K562 (cell line): ENCODE results near the gene NREP. TPM values are rescaled to one million over a fixed set of nuclear protein-coding genes. Genes with fewer than 3 reads are reported as not detected.
A peak's percentile ranks its signal among the peaks of the same experiment; 100 is the strongest.

ENCODE experiments used
- ATAC-seq: fragments of 200-7000 bp; cut with Tn5 transposase; 3 replicates; pipeline ENCODE4 v1.9.1; 2020; ENCODE audit warnings: moderate library complexity
- Bru-seq: library from RNA; stranded (reverse); fragments of 400-500 nt; gene quantifications from one replicate; lab custom pipeline; 2021; lab: Mats Ljungman, UMichigan
- BruChase-seq, 2 experiments: library from RNA; stranded (reverse); fragments of 400-500 nt; gene quantifications; one replicate each; lab custom pipeline; 2021; lab: Mats Ljungman, UMichigan
- BruUV-seq: library from RNA; stranded (reverse); fragments of 400-500 nt; replicated peaks from 2 replicates; lab custom pipeline; 2021; lab: Mats Ljungman, UMichigan
- CTCF ChIA-PET: fragments of 300-600 bp; formaldehyde crosslinking; extraction: SDS; loops from one replicate; lab custom pipeline; 2021; ENCODE audit warnings: low intra/inter-chr PET ratio; lab: Yijun Ruan, JAX
- POLR2A ChIA-PET: fragments of 300-600, 350-650 bp; sonication (Branson Sonifier 250); formaldehyde crosslinking; extraction: SDS; loops from one replicate; lab custom pipeline; 2021; ENCODE audit warnings: antibody characterized with exemption, inconsistent platforms; lab: Yijun Ruan, JAX
- DNase-seq, 4 experiments: peaks; one replicate each; pipeline versions ENCODE4 v3.0.0 to v3.0.0-alpha.2; 2011 to 2018; ENCODE audit warnings: low spot score in 3 of 4, mixed read lengths in 3 of 4; ENCODE audit errors: extremely low read depth in 1 of 4
- FAIRE-seq: peaks from 2 replicates; lab custom pipeline; 2011; peaks lifted over from hg19 to GRCh38; lab: Jason Lieb, UNC
- H2AFZ ChIP-seq: 2 replicates; pipeline ENCODE4 v1.6.0; 2011; ENCODE audit warnings: low read depth, low read length, control low read depth, inconsistent platforms
- H3K27ac ChIP-seq: fragments of 200-600 bp; 3 replicates; pipeline ENCODE4 v1.8.0; 2011; ENCODE audit warnings: low read depth, mild to moderate bottlenecking, control low read depth, inconsistent platforms, low read length, moderate library complexity, mixed read lengths; ENCODE audit errors: extremely low read depth
- H3K27me3 ChIP-seq, 2 experiments: fragments of 300-600 bp in 1 of 2; 2 replicates in 1 of 2; 3 replicates in 1 of 2; pipeline versions ENCODE4 v1.6.0 to v1.8.0; 2011; ENCODE audit warnings: inconsistent platforms in 2 of 2, low read length in 2 of 2, mild to moderate bottlenecking in 1 of 2, mixed read lengths in 1 of 2, moderate library complexity in 1 of 2; ENCODE audit not compliant: control insufficient read depth in 2 of 2, insufficient read depth in 2 of 2
- H3K36me3 ChIP-seq: fragments of 300-600 bp; 3 replicates; pipeline ENCODE4 v1.8.0; 2011; ENCODE audit warnings: mild to moderate bottlenecking, low read length, inconsistent platforms; ENCODE audit not compliant: control insufficient read depth, insufficient read depth
- H3K4me1 ChIP-seq, 2 experiments: fragments of 200-600 bp in 1 of 2; replicated peaks in 1 of 2; 2 replicates in 1 of 2; 3 replicates in 1 of 2; pipeline versions ENCODE4 v1.5.1 to v1.8.0; 2011; ENCODE audit warnings: inconsistent platforms in 2 of 2, low read length in 2 of 2, mild to moderate bottlenecking in 1 of 2, mixed read lengths in 1 of 2, moderate library complexity in 1 of 2; ENCODE audit not compliant: control insufficient read depth in 2 of 2, insufficient read depth in 2 of 2
- H3K4me2 ChIP-seq: 2 replicates; pipeline ENCODE4 v1.6.1; 2011; ENCODE audit warnings: low read length, control low read depth, inconsistent platforms, mixed read lengths; ENCODE audit not compliant: insufficient read depth
- H3K4me3 ChIP-seq: fragments of 200-600 bp; sonication (generic), shearing (Covaris generic); 2 replicates; pipeline ENCODE4 v1.5.1; 2016; ENCODE audit warnings: control low read depth, inconsistent platforms
- H3K79me2 ChIP-seq: fragments of 200-600 bp; 3 replicates; pipeline ENCODE4 v1.8.0; 2011; ENCODE audit warnings: low read length, inconsistent platforms; ENCODE audit not compliant: control insufficient read depth, insufficient read depth
- H3K9ac ChIP-seq, 2 experiments: 2 replicates each; pipeline versions ENCODE4 v1.6.0 to v1.6.1; 2011; ENCODE audit warnings: low read depth in 2 of 2, low read length in 2 of 2, control low read depth in 1 of 2, inconsistent platforms in 1 of 2, mild to moderate bottlenecking in 1 of 2, mixed read lengths in 1 of 2; ENCODE audit not compliant: insufficient read depth in 1 of 2
- H3K9me1 ChIP-seq: one replicate; pipeline ENCODE4 v1.6.0; 2011; ENCODE audit warnings: inconsistent platforms, mild to moderate bottlenecking, low read length, moderate library complexity; ENCODE audit not compliant: control insufficient read depth, insufficient read depth
- H3K9me3 ChIP-seq: replicated peaks from 2 replicates; pipeline ENCODE4 v1.5.1; 2011; ENCODE audit warnings: low read depth, low read length, inconsistent platforms; ENCODE audit not compliant: control insufficient read depth, insufficient read depth
- H4K20me1 ChIP-seq: replicated peaks from 2 replicates; pipeline ENCODE4 v1.6.1; 2011; ENCODE audit warnings: low read length, inconsistent platforms, mixed read lengths; ENCODE audit not compliant: control insufficient read depth, insufficient read depth
- CCNT2 ChIP-seq: IDR thresholded peaks from 2 replicates; pipeline ENCODE4 v1.6.1; 2011; ENCODE audit warnings: borderline replicate concordance, low read depth, mild to moderate bottlenecking, moderate library complexity, mixed read lengths, low read length; ENCODE audit not compliant: insufficient read length; ENCODE audit errors: extremely low read depth
- HNRNPK ChIP-seq: fragments of 200-400 bp; formaldehyde crosslinking; IDR thresholded peaks from one replicate; pipeline ENCODE4 v1.6.1; 2018; ENCODE audit warnings: mild to moderate bottlenecking, low read depth, low read length; ENCODE audit not compliant: poor library complexity, severe bottlenecking
- NR3C1 ChIP-seq: sonication (generic); formaldehyde crosslinking; IDR thresholded peaks from 2 replicates; pipeline ENCODE4 v1.8.1; 2022; ENCODE audit warnings: missing genetic modification reagents
- STAT5A ChIP-seq: IDR thresholded peaks from 2 replicates; pipeline ENCODE4 v1.6.1; 2012; ENCODE audit warnings: low read length, inconsistent platforms, borderline replicate concordance
- WGBS: fragments of 100-300 bp; shearing (Covaris generic); methylation state at CpG from one replicate; pipeline ENCODE4 v1.1.6; 2016; ENCODE audit warnings: low coverage, mixed read lengths; ENCODE audit not compliant: insufficient coverage; ENCODE audit errors: missing lambda C conversion rate; 5-methylcytosine and 5-hydroxymethylcytosine counted together
- in situ Hi-C: fragments of 300-500 bp; cut with MboI; formaldehyde crosslinking; loops from 4 replicates; pipeline ENCODE4 v1.15.0; 2018; ENCODE audit warnings: inconsistent platforms, mixed read lengths
- intact Hi-C: fragments of 100-400 bp; cut with micrococcal nuclease; formaldehyde crosslinking; loops from 2 replicates; pipeline ENCODE4 v1.14.2; 2022
- long read RNA-seq, 3 experiments: library from polyadenylated mRNA in 2 of 3; library from RNA in 1 of 3; unstranded in 2 of 3; stranded (forward) in 1 of 3; transcript quantifications; one replicate each; pipeline ENCODE4 v2.0.0, GENCODE V29; 2019 to 2022
- polyA minus RNA-seq, 3 experiments: library from RNA; depleted of rRNA, polyadenylated mRNA; stranded (reverse); fragments of >200 nt; gene quantifications; 2 replicates each; pipeline ENCODE4 v1.2.3, GENCODE V29; 2011
- polyA plus RNA-seq, 8 experiments: library from polyadenylated mRNA; depleted of rRNA in 4 of 8; stranded (reverse) in 5 of 8; unstranded in 3 of 8; fragments of >200 nt; fragmentation: Nextera tagmentation in 2 of 8; fragmentation: Illumina TruSeq in 1 of 8; extraction: Ambion mirVana in 2 of 8; extraction: Trizol in 1 of 8; gene quantifications; 2 replicates each; pipeline versions ENCODE4 v1.2.1 to v1.2.3, GENCODE V29; 2011 to 2014; ENCODE audit warnings: inconsistent platforms in 1 of 8, missing spikeins in 1 of 8
- total RNA-seq, 7 experiments: library from RNA; depleted of rRNA in 6 of 7; stranded (reverse); fragments of >200 nt in 6 of 7; fragmentation: Illumina TruSeq in 2 of 7; extraction: Trizol in 2 of 7; gene quantifications; 2 replicates each; pipeline versions ENCODE4 v1.2.1 to v1.2.3, GENCODE V29; 2011 to 2021; ENCODE audit warnings: low replicate concordance in 1 of 7

NREP gene, protein sequence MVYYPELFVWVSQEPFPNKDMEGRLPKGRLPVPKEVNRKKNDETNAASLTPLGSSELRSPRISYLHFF
- not detected in 2 replicates for total RNA-seq (2011; cell fraction: chromatin; rRNA removed; ENCODE audit: low replicate concordance)
- not detected in 2 replicates for total RNA-seq (2011; cell fraction: nucleolus; rRNA removed)
- not detected in 2 replicates for total RNA-seq (2011; cell fraction: nucleoplasm; rRNA removed)
- total RNA-seq (2014; rRNA removed) (0.50 TPM in 1 of 2 replicates, not detected in the other), total RNA-seq (2014; rRNA removed; fragmentation: Illumina TruSeq; extraction: Trizol) (0.11 and 0.26 TPM in 2 replicates), total RNA-seq (2015; rRNA removed; fragmentation: Illumina TruSeq; extraction: Trizol) (0.08 and 0.18 TPM in 2 replicates), total RNA-seq (2021) (0.29 and 0.42 TPM in 2 replicates), polyA plus RNA-seq (2011; rRNA removed) (0.12 and 0.33 TPM in 2 replicates), polyA plus RNA-seq (2014; fragmentation: Illumina TruSeq; extraction: Trizol) (0.15 and 0.30 TPM in 2 replicates), polyA plus RNA-seq (2014; fragmentation: Nextera tagmentation; extraction: Ambion mirVana) (under 1 TPM in 1 of 2 experiments, not detected in 1; 0.08 TPM), polyA plus RNA-seq (2014; rRNA removed) (0.58 TPM in 1 of 2 replicates, not detected in the other), polyA minus RNA-seq (2011; rRNA and poly(A)+ RNA removed) (0.18 TPM in 1 of 2 replicates, not detected in the other), Bru-seq, nascent RNA (percentile 8 among the genes with signal in this experiment), BruChase-seq, experiment 1, labeled RNA remaining after a 2-hour chase (percentile 6 among the genes with signal in this experiment), BruChase-seq, experiment 2, labeled RNA remaining after a 6-hour chase (percentile 4 among the genes with signal in this experiment)
- 0.06 and 0.18 TPM in 2 replicates for polyA plus RNA-seq (2011; cell fraction: cytosol; rRNA removed)
- 0.06 and 0.18 TPM in 2 replicates for polyA plus RNA-seq (2011; cell fraction: nucleus; rRNA removed)
- polyA plus RNA-seq (2012) = 0.12 and 0.16 TPM in 2 replicates
- not detected in 2 replicates for polyA minus RNA-seq (2011; cell fraction: cytosol; rRNA and poly(A)+ RNA removed)
- polyA minus RNA-seq (2011; cell fraction: nucleus; rRNA and poly(A)+ RNA removed) = 0.89 TPM in 1 of 2 replicates, not detected in the other
- long read RNA-seq, experiment 1 = 0 reads
- long read RNA-seq, experiment 2 = 0 reads
- long read RNA-seq, experiment 3 = 0 reads

DNA sequence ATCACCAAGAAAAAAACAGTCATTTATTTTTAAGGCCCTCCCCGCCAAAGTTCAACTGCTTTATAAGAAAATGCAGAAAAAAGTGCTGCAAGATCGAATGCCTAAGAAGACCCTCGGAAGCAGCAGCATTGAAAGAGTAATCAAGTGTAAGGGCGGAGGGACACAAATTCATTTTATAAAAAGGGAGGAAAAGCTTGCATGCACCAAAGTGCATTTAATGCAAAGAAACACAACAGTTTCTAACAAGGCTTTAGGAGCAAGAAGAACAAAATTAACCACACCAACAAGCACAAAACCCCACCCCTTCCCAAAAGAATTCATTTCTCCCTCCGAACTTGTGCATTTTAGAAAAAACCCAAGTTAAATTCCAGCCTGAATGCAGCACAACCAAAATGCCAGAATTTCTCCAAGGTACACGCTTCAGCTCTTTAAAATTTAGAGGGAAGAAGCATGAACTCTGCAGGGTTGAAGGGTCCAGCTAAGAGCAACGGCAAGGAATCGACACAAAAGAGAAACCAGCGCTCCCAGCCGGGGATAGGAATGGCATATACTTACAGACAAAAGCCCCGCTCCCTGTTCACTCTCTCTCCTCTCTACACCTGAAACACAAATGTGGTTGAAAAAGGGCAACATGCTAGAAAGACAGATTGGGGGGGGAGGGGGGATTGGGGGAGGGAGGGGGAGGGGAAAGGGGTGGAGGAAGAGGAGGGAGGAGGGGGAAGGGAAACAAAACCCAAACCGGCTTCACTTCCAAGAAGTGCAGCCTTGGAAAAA is at the start of gene NREP:
Gene NREP (minus strand): TSS at position 614 of the 774 bp plus-strand sequence. CDS start 1,422 bp downstream, outside the sequence.
- FAIRE-seq (no peak), DNase-seq (peak in 1 of 4 experiments; percentile 3)
- BruUV-seq = no TSS peak

More for the DNA sequence above, at the start of gene NREP:
- Histone ChIP-seq H3K4me3 (peak within 1 kb of the TSS; percentile 37), H3K9me3 (no peaks in the 10 kb centered on the region), H4K20me1 (no peaks in the 10 kb centered on the region), H3K27me3 (peaks cover 0 to 5% of the 10 kb centered on the region in 2 experiments; a peak in 1 of 5 replicates), H3K9me1 (no peaks in the 10 kb centered on the region), H3K36me3 (no peaks in the 10 kb centered on the region), H3K79me2 (no peaks in the 10 kb centered on the region), H3K9ac (peak within 1 kb of the TSS in 1 of 2 experiments; percentile 50; a peak in 1 of 4 replicates), H3K4me2 (peak within 1 kb of the TSS; percentile 62), H3K27ac (no peak within 1 kb of the TSS), H2AFZ (peak within 1 kb of the TSS; percentile 55), H3K4me1 (peaks cover 0 to 10% of the 10 kb centered on the region in 2 experiments; a peak in 2 of 5 replicates)
- ChIA-PET CTCF (no interaction called here), POLR2A (no interaction called here)
- ATAC-seq = peak; percentile 47
- in situ Hi-C loops (no loop called here), intact Hi-C loops (no loop called here)
- no peak for TF ChIP-seq STAT5A
- no peak for TF ChIP-seq NR3C1 (CRISPR knock-in tag)
- peak; percentile 69 for TF ChIP-seq HNRNPK
- no peak for TF ChIP-seq CCNT2
- WGBS = 1% methylated on average over 11 of the region's 12 CpGs
